IPS DF 6.9 (cell line): ENCODE results near the gene FOXP1.

Experiments
- DNase-seq: peaks from one replicate; pipeline ENCODE4 v3.0.0-alpha.2; 2013; ENCODE audit warnings: low read depth, low spot score
- H3K27ac ChIP-seq: one replicate; pipeline ENCODE4 v1.5.1; 2013; ENCODE audit warnings: low read length, control low read depth
- H3K27me3 ChIP-seq: 2 replicates; pipeline ENCODE4 v1.6.1; 2013; ENCODE audit warnings: mild to moderate bottlenecking, low read length; ENCODE audit not compliant: control insufficient read depth, insufficient read depth
- H3K36me3 ChIP-seq: 2 replicates; pipeline ENCODE4 v1.6.1; 2013; ENCODE audit warnings: low read length; ENCODE audit not compliant: control insufficient read depth, insufficient read depth
- H3K4me1 ChIP-seq: 2 replicates; pipeline ENCODE4 v1.6.1; 2013; ENCODE audit warnings: low read length; ENCODE audit not compliant: control insufficient read depth, insufficient read depth
- H3K4me3 ChIP-seq: 2 replicates; pipeline ENCODE4 v1.5.1; 2013; ENCODE audit warnings: mild to moderate bottlenecking, low read length
- H3K9me3 ChIP-seq: 2 replicates; pipeline ENCODE4 v1.6.1; 2013; ENCODE audit warnings: low read length, inconsistent platforms; ENCODE audit not compliant: control insufficient read depth, insufficient read depth
- WGBS: extraction: QIAGEN DNeasy Blood & Tissue Kit; methylation state at CpG from one replicate; pipeline ENCODE4 v1.1.7; 2013; ENCODE audit warnings: mixed read lengths, missing lambda C conversion rate; ENCODE audit not compliant: insufficient read length, insufficient coverage; 5-methylcytosine and 5-hydroxymethylcytosine counted together

Gene FOXP1

DNA sequence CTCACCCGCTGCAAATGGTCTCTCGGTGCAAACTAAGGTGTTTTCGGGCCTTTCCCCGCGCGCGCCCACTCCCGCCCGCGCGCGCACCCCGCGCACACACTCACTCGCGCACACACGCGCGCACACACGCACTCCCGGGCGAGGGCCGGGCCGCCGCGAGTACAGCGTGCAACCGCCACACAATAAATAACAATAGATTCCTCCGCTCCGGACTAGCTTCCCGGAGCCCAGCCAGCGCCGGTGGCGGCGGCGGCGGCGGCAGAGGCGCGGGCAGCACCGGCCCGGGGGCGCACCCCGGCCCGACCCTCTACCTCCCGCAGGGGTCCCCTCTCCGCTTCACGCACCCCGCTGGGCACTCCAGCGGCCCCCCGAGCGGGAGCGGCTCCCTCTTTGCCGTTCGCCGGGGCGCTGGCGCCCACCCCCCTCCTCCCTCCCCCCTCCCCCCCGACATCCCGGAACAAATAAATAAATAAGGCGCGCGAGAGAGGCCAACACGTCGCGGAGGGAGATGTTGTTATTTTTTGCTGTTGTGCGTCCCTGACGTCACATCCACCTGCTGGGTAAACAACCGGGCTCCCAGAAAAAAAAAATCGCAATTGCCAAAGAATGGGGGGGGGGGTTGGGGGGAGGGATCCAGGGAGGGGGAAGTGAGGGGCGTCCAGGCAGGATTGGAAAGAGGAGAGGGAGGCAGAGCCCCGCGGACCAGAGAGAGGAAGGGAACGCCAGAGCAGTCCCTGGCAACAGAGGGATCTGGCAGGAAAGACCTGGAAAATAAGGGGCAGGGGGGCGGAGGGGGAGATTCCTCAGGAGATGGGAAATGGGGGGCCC, at the start of gene FOXP1:
Gene FOXP1 (minus strand): TSS at position 163 of the 828 bp plus-strand sequence. CDS start 385,347 bp downstream, outside the sequence.
- WGBS = no CpG with 5 or more reads among the region's 75 CpGs
- Histone ChIP-seq H3K27me3 (peaks cover 7% of the 10 kb centered on the region; the same call in 1 of the 2 replicates), H3K4me1 (no peaks in the 10 kb centered on the region), H3K4me3 (peak within 1 kb of the TSS; percentile 73), H3K27ac (no peak within 1 kb of the TSS), H3K36me3 (no peaks in the 10 kb centered on the region), H3K9me3 (no peaks in the 10 kb centered on the region)
- DNase-seq = no peak

DNA sequence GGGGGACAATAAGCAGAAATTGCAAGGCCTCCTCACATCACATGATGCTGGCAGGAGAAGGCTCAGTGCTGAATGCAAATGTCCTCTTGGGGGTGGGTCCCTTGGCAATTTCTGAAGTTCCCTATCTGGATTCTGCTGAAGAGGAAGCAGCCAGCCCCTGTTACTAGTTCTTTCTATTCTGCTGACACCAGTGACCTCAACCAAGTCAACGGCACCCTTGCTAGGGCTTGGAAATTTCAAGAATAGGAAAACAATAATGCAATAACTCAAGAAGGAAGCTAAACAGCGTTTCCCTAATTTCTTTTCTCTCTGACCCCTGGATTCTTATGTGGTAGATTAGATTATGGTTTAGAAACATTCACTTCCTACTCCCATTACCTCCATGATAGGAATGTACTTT, 46.2 kb upstream of the FOXP1 start:
- no peak for DNase-seq
- no peak overlapping the region for H3K27ac ChIP-seq

DNA sequence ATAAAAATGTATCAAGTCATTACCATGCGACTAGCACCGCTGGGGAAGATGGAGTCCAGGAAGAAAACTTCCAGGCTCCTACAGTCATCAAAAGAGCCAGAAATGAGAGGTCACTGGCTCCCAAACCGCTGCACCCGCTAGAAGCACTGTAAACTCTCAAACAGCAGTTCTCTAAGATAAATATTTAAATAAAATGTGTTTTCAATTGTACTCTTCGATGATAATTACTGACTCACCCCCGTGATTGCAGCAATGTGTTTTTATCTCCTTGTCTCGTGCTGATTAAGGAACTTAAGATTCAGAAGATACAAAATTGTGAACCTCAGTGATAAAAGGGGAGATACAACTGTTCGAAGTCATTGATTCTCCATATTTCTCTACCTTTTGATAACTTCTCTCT, 45.8 kb upstream of the FOXP1 start:
- Histone ChIP-seq H3K36me3 (no peaks in the 10 kb centered on the region), H3K4me3 (no peak overlapping the region), H3K4me1 (no peaks in the 10 kb centered on the region), H3K27me3 (no peaks in the 10 kb centered on the region), H3K9me3 (no peaks in the 10 kb centered on the region), H3K27ac (no peak overlapping the region)
- DNase-seq = no peak
- no CpG with 5 or more reads among the region's 8 CpGs for WGBS

More for the DNA sequence above, 46.2 kb upstream of the FOXP1 start:
- WGBS = no CpG with 5 or more reads among the region's 2 CpGs
- H3K27me3 ChIP-seq = no peaks in the 10 kb centered on the region
- H3K4me3 ChIP-seq = no peak overlapping the region
- no peaks in the 10 kb centered on the region for H3K36me3 ChIP-seq
- no peaks in the 10 kb centered on the region for H3K4me1 ChIP-seq
- no peaks in the 10 kb centered on the region for H3K9me3 ChIP-seq

DNA sequence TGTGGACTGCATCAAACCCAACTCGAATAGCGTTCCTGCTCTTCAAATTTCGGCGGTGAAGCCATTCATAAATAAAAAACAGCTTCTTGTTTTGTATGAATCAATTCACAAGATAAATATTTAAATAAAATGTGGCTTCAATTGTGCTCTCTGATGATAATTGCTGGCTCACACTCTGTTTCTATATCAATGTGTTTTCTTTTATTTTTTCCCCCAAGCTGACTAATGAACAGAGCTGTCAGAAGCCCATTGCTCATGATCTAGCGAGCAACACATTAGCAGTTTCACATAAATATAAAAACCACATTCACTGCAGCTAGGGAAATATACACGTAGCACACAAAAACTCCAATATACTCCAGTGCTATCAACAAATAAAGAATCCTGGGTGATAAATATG, 45.0 kb upstream of the FOXP1 start:
- H3K4me3 ChIP-seq = no peak overlapping the region
- H3K27ac ChIP-seq = no peak overlapping the region
- no CpG with 5 or more reads among the region's 6 CpGs for WGBS
- no peak for DNase-seq
- no peaks in the 10 kb centered on the region for H3K36me3 ChIP-seq
- H3K4me1 ChIP-seq = no peaks in the 10 kb centered on the region
- no peaks in the 10 kb centered on the region for H3K9me3 ChIP-seq
- H3K27me3 ChIP-seq = no peaks in the 10 kb centered on the region

DNA sequence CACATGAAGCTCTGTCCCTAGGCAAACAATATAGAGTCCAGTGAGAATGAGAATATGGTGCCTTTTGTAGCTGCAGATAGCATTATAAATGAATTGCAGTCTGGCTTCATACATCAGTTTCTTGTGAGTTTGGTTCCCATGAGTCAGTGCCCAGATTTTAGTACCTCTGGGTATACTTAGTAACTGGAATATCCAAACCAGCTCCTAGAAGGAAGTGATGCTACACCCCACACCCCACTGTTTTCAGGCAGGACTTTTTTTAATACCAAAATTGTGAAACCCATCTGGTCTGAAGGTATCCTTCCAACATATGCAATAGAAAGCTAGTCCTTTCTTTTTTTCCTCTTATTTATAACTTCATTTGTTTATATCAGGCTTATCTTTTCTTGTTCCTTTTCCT, 42.1 kb upstream of the FOXP1 start:
- H3K27ac ChIP-seq = no peak overlapping the region
- no peak for DNase-seq
- H3K9me3 ChIP-seq = no peaks in the 10 kb centered on the region
- 0 out of 2 replicates have a peak, but pooled peaks cover under 1% of the 10 kb centered on the region for H3K4me1 ChIP-seq
- H3K4me3 ChIP-seq = no peak overlapping the region
- H3K36me3 ChIP-seq = no peaks in the 10 kb centered on the region
- no peaks in the 10 kb centered on the region for H3K27me3 ChIP-seq

DNA sequence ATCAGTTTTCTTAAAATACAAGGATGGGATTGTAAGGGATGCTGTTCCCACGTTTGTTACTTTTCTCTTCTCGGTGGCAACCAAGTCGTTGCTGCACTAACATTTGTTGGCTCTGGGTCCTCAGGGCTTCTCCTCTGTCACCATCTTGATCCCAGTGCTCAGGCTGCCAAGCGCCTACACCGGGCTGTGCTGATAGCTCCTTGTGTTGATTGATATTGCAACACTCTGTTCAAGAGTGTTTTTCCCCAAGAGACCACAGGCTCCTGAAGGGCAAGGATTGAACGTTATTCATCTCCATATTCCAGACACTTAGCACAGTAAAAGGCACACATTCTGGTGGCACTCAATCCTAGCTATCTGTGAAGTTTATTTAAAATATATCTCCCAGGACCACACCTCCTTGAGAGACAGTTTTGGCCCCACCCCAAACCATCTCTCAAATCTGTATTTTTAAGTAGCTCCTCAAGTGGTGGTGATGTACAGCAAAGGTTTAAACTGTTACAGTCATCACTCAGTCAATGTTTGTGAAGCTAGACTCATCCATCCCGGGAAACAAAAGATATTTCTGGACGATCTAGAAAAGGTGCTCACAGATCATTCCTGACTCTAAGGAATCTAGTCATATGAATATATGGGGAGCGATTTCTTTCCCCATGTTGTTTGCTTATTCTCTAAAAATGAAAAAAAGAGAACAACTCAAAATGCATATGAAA, 38.5 kb upstream of the FOXP1 start:
- Histone ChIP-seq H3K9me3 (no peaks in the 10 kb centered on the region), H3K4me1 (0 out of 2 replicates have a peak, but pooled peaks cover 2% of the 10 kb centered on the region), H3K27ac (no peak overlapping the region), H3K36me3 (no peaks in the 10 kb centered on the region), H3K4me3 (no peak overlapping the region), H3K27me3 (no peaks in the 10 kb centered on the region)
- no peak for DNase-seq
- WGBS = no CpG with 5 or more reads among the region's 9 CpGs

DNA sequence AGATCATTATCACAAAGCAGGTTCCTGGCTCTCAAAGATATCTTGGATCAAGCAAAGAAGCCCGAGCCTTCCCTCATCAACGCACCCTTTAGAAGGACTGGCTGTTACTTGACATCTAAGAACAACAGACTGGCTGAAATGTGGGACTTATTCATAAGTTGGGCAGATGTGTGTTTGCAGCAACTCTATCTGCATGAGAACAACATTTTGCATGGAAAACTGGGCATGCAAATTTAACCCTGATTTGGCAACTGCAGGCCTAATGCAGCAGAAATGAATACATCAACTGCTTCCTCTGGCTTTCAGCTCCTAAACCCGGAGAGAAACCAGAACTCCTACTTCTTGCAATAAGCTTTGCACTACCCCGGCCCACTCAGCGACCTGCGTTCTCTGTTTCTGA, 35.0 kb upstream of the FOXP1 start:
- Histone ChIP-seq H3K9me3 (no peaks in the 10 kb centered on the region), H3K27me3 (no peaks in the 10 kb centered on the region), H3K4me3 (no peak overlapping the region), H3K4me1 (0 out of 2 replicates have a peak, but pooled peaks cover 2% of the 10 kb centered on the region), H3K36me3 (no peaks in the 10 kb centered on the region), H3K27ac (no peak overlapping the region)
- no CpG with 5 or more reads among the region's 6 CpGs for WGBS
- DNase-seq = no peak

DNA sequence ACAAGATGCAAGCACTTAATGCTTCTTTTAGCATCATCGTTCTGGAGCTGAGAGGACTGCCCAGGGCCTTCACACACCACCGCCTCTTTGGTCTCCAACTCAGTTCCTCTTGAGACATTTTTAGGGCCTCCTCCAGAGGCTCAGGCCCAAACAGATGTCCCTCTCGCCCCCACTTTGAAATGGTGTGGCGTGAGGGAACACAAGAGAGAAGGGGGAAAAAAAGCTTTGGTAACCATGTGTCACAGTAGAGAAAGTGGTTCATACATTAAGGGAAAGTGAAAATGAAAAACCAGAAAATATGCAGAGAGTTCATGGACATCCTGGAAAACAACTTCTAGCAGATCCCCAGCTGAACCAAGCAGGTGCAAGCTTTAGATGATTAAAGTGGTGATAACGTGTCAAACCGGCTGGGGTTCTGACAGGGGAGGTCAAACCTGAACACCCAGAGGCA, 33.1 kb upstream of the FOXP1 start:
- Histone ChIP-seq H3K4me3 (no peak overlapping the region), H3K27ac (no peak overlapping the region), H3K4me1 (0 out of 2 replicates have a peak, but pooled peaks cover 2% of the 10 kb centered on the region), H3K9me3 (no peaks in the 10 kb centered on the region), H3K27me3 (no peaks in the 10 kb centered on the region), H3K36me3 (no peaks in the 10 kb centered on the region)
- WGBS = no CpG with 5 or more reads among the region's 6 CpGs
- DNase-seq = no peak

DNA sequence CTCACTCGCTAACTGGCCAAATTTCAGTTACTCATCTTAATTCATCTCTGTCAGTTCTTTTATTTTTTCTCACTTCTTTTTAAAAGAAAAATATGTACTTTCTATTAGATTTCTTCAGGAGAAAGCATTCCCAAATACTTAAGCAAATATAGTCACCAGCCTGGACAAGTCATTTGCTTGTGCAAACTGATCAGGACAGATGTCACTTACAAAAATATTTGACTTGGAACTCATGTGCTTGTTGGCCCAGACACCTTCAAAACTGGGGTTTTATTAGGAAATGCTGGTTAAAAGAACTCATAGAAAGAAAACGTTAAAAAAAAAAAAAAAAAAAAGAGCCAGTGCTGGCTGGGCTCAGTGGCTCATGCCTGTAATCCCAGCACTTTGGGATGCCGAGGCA, 31.3 kb upstream of the FOXP1 start:
- Histone ChIP-seq H3K4me1 (no peaks in the 10 kb centered on the region), H3K27ac (no peak overlapping the region), H3K27me3 (no peaks in the 10 kb centered on the region), H3K4me3 (no peak overlapping the region), H3K9me3 (no peaks in the 10 kb centered on the region), H3K36me3 (no peaks in the 10 kb centered on the region)
- WGBS = no CpG with 5 or more reads among the region's 3 CpGs
- DNase-seq = no peak

DNA sequence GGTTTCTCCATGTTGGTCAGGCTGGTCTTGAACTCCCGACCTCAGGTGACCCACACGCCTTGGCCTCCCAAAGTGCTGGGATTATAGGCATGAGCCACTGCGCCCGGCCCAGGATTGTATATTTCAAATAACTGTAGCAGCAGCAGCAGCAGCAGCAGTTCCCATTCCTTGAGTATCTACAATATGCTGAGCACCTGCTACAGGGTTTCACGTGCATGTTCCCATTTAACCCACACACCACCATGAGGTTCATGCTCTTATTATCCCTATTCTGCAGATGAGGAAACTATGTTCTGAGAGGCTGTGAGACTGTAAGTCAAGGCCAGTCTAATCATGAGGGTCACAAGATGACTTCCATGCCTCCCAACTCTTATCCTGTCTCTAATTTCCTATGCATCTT, 30.9 kb upstream of the FOXP1 start:
- Histone ChIP-seq H3K4me3 (no peak overlapping the region), H3K27ac (no peak overlapping the region), H3K9me3 (no peaks in the 10 kb centered on the region), H3K36me3 (no peaks in the 10 kb centered on the region), H3K4me1 (no peaks in the 10 kb centered on the region), H3K27me3 (no peaks in the 10 kb centered on the region)
- WGBS = no CpG with 5 or more reads among the region's 5 CpGs
- DNase-seq = no peak
